SK-N-MC (cell line): ENCODE measurements around the gene LYPD6.

Source experiments
- FOXP2 ChIP-seq: optimal IDR thresholded peaks from 2 replicates; pipeline ENCODE3; 2011; ENCODE audit warnings: mild to moderate bottlenecking, moderate library complexity; ENCODE audit not compliant: insufficient read depth; ENCODE audit errors: extremely low read length, control extremely low read depth
- POLR2AphosphoS5 ChIP-seq: IDR thresholded peaks from 2 replicates; pipeline ENCODE4 v1.6.1; 2012; ENCODE audit warnings: mild to moderate bottlenecking, low read depth, low read length, borderline replicate concordance

DNA sequence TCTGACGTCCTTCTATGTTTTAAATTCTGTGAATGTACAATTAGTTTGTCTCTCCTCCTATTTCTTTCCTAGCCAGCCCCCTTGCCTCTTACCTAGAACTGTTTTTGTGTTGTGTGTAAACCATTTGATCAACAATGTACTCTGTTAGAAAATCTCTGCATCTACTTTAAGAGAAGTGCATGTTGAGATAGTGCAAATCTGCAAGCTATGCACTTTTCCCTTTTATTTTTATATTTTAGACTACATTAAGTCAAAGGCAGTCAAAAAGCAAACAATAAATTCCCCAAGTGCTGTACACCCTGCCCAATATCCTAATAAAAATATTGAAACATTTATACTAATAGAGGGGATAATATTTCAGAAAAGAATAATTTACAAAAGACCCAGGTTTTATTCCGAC is 13.7 kb downstream of the LYPD6 start:
- TF ChIP-seq FOXP2 (no peak), POLR2AphosphoS5 (no peak)
